Hepatic stellate cell (primary cell): ENCODE data around the gene ETV5.

Experiments
- DNase-seq: peaks from one replicate; pipeline ENCODE4 v3.0.0; 2011; ENCODE audit warnings: low spot score

The ETV5 gene

DNA sequence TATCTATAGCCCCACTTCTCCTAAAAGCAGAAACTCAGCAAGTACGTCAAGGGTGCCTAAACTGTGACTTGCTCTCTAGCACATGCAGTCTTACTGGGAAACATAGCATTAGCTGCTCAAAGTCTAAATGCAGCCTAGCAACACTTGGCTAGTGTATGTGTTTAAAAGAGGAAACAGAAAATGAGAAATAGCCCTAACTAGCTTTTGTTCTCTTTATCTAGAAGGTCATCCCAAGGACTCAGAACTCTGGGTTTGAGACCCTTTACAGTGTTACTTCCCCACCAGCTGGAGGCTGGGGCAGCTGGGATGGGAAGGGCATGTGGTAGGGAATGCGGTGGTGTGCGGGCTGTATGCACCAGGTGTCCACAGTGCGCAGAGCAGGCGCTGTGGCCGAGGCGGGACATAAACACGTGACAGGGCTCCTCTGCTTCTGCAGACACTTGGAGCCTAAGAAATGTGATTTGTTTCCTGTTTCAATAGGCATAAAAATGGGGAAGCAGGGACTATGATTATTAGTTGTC, 13.3 kb downstream of the ETV5 start:
- DNase-seq: no peak

DNA sequence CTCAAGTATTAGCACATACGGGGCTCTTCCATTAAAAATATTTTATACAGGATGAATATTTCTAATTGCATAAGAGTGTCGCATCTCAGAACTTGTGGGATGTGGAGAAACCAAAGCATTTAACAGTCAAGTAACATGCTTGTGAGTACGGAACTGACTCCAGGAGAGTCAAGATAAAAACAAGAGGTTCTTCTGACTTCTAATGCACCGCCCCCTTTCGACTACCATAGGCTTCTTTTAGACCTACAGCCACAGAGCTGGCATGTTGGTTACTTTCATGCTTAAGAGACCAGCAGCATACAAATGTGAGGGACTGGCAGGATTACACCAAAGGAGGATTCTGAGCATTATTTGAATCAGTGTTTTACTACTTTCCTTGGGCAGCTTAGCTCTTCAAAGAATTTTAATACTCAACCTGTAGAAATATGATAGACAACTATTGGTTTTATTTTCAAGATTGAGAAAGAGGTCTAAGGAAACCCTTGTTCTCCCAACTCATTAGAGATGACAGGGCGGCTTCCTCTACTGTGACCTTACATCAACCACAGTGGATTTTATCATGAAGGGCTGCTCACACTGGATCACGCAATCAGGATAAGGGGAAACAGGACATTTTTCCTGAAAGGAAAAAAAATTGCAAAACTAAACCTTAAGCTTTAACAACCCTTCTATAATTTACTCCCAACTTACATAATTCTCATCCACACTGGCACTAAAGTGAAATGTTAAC, 14.0 kb downstream of the ETV5 start:
- DNase-seq: no peak

DNA sequence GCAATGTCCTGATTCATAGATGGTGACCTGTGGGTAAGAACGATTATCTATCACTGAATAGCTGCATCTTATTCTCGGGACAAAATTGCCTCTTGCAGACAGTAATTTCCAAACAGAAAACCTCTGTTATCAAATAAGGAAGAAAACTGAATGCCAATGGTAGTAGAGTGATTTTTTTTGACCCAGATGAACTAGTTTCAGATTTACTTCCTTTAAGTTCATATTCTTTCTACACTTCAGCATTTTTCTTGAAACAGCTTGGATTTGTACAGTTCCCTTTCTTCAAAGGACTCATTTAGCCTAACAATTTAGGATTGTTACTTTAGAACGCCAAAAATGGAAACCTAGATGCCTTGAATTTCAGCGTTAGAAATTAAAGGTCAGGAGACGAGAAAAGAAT, 14.6 kb downstream of the ETV5 start:
- DNase-seq: no peak

DNA sequence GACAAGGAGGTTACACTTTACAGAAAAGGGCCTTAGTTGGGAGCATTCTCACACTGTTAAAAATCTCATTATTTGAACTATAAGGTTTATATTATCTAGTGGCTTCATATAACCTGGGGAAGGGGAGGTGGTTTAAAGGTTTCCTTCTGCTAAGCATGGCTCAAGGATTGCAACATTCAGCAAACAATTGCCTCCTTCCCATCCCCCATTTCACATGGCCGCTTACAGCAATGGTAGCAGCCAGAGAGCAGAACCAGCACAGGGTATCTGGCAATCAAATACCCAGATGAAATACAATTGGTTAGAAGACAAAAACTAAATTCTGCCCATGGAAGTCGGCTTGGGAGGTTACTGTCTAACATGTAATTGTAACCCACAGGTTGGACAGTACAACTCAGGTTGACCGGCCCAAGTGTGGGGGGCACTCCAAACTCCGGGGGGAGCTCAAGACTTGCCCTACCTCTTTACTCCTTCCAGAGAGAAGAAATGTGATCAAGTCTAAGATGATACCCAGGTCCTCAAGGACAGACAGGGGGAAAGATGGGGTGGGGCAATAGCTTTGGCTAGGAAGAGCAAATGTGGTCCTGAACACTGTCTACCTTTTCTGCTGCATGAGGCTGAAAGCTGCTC, 15.5 kb downstream of the ETV5 start:
- DNase-seq: no peak

DNA sequence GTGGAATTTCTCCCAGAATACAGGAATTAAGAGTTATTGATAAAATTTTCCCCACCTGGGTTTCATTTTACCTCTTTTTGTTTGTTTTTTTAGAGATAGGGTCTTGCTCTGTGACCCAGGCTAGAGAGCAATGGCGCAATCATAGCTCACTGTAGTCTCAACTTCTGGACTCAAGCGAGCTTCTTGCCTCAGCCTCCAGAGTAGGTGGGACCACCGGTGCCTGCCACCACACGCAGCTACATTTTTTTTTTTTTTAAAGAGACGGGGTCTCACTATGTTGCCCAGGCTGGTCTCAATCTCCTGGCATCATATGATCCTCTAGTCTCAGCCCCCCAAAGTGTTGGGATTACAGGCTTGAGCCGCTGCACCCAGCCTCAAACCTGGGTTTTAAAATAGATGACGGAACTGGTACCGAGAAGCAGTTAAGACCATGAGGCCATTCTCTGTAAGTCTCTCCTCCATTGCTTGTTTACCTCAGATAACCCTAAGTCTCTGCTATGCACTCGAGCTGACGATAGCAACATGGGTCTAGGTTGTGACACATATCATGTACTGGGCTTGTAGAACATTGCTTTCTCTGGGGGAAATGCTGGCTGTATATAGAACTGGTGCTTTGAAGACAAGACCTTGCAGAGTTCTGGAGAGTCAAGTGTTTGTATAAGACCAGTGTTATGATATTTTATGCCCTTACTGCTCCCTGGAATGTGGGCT, 16.4 kb downstream of the ETV5 start:
- no peak for DNase-seq

DNA sequence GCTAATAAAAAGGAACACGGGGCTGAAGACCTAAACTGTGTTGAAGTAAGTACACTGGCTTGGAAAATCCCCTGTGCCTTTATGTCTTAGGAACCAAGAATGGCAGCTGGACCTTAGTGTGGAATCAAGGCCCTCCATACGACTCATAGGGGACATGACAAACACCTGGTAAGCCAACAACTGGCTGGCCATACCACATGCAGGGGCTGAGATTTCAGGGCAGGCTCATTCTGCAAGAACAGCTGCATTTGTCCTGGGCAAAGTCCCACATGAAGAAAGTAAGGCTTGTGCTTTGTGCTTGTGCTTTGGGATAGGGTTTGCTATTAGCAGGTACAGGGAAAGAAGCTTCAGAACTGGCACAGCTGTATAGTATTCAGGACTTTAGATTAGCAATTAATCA, 18.0 kb downstream of the ETV5 start:
- no peak for DNase-seq

DNA sequence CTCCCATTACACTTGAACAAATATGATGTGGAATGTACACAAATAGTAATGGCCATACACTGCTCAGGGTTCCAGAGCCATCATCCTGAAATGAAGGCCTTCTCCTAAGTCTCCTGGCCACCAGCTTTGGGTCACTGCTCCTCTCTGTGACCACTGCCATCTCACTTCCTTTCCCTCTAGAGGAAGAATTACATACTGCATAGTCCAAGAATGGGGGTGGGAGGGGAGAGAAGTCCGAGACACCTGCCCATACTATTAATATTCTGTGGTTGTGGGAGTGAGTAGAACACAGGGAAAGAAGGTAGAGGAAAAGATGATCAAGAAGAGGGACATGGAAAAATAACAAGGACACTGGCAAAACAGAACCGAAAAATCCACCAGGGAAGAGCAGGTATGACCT, 20.6 kb downstream of the ETV5 start:
- DNase-seq: no peak

DNA sequence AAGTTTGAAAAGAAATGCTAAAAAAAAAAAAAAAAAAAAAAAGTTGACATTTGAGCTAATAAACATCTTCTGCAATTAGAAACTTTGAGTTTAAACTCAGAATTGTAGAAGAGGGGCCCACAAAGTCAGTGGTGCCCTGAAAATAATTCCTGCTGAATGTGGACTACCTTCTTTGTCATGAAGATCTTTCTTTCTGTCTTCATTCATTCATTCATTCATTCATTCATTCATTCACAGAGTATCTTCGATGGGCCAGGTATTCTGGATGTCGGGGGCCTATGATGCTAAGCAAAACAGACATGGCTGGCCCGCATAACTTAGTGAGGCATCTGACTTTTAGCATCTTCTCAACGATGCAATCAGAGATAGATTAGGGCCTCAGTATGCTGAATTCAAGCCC, 24.6 kb downstream of the ETV5 start:
- no peak for DNase-seq

DNA sequence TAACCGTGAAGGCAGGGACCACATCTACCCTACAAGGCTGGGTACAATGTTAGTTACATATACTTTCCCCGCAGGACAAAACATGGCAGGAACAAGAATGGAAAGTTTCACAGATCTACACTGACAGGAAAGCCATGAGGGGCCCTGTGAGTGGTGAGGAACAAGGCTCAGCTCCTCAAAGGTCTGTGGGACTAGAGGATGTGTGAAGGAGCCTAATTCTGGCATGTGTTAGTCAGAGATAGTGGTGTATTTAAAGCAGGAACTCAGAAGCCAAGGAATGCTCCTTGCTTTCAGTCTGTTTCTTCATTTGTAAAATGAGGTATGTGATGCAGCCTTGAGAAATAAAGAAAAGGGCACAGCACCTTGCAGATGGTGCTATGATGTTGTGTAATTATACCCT, 25.1 kb downstream of the ETV5 start:
- peak; percentile 10 for DNase-seq

DNA sequence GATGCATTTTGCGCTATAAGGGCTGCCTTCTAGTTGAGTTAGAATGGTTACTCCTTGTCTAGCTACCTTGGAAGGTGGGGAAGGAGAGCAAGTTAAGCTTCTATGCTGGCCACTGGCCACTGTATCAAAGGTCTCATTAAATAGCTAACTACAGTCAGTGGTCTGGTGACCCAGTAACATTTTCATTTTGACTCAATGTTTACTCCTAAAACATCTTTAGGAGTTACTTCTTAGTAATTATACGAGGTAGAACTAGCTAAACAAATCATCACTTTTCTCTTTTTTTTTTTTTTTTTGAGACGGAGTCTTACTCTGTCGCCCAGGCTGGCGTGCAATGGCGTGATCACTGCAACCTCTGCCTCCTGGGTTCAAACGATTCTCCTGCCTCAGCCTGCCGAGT, 26.7 kb downstream of the ETV5 start:
- no peak for DNase-seq

DNA sequence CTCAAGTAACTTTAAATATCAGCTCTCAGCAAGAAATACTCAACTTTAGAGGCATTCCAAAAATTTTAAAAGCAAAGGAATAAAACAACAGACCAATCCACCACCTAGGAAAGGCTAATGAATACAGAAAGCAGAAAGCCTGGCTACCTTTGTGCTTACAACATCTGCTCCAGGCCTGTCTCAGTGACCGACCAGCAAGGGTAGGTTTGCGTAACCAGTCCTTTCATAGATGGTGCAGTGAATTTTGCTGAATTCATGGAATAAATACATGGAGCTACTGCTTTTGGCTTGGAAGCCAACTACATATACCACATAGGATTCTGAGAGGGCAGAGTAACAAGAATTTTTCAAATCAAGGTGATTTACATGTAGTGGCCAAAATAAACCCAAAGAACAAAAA, 27.2 kb downstream of the ETV5 start:
- no peak for DNase-seq

DNA sequence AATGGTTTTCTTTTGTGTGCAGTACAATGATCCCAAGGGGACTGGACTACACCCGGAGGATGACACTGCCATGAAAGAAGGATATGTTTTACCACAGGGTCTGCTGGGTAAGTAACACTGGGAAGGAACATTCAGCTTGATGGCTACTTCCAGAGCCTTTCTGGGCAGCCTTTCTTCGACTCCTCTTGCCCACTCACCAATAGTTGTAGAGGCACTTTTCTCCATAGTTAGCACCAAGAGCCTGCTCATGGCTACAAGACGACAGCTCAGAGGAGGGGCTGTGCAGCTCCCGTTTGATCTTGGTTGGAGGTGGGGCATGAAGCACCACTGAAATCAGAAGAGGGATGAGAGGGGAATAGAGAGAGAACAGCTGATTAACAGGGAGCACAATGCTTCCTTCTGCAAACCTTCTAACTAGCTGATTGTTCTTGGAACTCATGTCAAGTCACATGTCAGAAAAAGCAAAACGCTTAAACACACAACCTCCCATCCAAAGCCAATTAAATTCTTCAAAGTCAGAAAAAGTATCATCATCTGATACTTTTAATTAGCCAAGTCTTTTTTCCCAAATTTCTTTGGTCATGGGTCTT, 27.9 kb downstream of the ETV5 start:
- DNase-seq: no peak

DNA sequence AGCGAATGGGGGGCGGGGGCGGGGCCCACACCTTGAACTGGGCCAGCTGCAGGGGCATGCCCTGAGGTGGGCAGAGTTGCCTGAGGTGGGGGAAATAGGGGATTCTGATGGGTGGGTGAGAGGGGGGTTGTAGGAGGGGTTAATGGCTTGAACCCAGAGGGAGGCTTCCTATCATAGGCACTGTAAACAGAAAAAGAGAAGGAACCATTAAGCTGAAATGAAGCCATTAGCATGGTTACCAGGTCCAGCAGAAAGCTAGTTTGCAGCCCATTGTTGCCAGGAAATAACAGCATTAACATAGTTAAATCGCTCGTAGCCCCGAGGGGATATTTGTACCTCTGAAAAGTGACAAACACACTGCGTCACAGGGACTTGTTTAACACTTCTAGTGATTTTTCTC, 29.0 kb downstream of the ETV5 start:
- no peak for DNase-seq

DNA sequence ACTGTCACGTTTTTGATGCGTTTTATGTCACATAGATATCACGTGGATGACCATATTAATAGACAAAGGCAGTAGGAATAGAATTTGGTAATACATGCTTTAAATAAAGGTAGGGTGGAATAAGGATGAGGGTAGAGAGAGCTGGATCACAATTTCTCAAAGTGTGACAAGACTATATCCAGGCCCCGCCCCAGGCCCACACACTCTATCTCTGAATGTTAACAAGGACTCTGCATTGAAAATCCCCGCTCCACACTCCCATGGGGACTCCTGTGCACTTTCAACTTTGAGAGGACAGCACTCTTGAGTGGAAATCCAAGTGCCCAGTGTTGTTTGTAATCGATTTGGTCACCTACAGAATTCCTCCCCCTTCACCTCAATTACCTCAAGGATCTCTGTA, 31.4 kb downstream of the ETV5 start:
- no peak for DNase-seq

DNA sequence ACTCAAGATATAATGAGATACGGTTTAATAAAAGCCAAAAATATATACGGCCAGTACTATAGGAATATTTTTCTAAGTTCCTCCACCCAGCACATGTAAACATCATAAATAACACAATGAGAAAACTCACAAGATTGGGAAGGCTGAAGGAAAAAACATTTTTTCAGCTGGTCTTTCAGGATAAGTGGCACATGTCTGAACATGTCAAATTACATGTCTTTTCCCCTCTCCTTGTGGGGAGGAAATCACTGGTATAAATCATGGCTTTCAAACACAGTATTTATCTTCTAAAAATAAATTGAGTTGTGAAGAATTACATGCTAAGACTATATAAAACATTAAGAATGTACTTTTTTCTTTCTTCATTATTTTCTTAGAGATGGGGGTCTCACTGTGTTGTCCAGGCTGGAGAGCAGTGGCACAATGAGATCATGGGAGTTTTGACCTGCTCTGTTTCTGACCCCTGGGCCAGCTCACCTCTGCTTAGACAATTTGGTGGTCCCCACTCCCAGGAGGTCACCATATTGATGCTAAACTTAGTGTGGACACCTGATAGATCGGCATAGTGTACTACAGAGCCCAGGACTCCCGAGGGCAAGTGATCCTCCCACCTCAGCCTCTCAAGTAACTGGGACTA, 32.8 kb downstream of the ETV5 start:
- DNase-seq: no peak

DNA sequence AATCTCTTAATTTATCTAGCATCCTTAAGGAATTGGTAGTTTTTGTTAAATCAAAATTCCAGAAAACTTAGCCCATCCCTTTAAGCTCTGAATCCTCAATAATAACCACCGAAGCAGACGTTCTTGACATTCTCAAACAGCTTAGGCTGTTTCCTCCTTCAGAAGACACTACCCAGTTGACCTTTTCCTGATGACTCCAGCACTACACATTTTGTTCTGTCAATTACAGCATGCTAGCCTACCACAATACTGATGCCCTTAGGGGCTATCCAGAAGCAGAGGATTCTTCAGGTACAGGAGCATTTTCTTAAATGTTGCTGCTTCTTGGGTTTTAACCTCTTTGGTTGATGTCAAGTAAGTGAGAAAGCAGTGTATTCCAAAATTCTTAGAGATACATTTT, 33.4 kb downstream of the ETV5 start:
- DNase-seq: no peak

DNA sequence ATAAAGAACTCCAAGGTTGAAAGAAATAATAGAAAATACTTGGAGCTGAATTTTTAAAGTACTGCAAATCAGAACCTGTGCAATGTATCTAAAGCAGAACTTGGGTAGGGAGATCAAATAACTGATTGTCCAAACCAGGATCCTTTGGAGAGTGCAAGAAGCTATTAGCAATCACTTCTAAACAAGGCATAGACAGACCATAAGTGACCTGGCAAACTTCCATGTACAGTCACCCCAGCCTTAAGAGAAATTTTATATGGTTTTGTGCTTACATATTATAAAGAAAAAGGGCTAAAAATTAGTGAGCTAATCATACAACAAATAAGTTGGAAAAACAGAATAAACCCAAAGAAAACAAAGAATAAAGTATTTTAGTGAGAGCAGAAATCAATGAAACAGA, 35.2 kb downstream of the ETV5 start:
- DNase-seq: no peak

DNA sequence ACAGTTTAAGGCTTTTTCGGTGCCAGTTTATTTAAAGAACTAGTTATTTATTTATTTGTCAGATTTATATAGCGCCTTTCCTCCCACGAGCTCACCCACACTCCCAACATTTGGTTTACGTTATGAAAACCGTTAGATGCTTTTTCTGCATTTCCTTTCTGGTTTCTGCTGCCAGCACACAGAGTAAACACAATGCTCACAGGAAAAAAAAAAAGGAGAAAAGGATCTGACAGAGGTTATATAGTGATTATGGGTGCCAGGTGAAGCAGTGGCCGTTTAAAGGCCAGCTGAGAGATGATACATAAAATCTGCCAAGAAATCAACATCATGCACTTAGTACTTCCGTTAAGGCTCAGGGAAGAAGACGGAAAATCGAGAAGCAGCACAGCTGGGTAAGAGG, 37.9 kb downstream of the ETV5 start:
- no peak for DNase-seq

DNA sequence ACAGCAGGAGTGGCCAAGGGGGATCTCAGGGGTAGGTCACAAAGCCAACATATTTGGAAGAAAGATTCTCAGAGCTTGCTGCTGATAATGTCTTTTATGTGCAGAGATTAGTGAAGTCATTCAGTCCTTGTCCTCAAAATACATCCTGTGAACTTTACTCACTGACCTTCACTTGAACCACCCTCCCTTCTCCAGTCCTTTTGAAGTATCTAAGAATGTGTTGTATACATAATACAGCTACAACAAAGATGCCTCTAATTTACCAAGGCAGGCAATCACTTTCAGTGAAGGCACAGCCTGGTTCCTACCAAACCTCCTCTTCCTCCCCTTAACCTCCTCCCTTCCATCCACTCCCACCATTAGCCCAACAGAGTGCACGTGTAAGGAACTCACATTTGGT, 38.3 kb downstream of the ETV5 start:
- DNase-seq: no peak

DNA sequence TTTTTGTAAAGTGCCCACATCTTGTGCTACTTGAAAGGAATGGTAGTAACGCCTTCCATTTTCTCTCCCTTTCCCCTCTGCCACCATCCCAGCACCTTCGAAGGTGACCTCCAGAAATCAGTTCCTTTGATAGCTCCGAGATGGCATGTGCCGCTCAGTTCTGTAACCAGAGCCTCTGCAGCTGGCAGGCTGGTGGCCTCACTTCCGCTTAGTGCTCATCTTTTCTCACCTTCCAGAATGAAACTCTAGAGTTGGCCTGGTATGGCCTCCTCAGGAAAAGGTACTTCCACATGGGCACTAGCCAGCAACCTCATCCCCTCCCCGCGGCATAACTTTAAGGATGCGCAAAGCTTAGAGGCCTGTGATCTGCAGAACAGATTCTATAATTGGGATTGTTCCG, 38.8 kb downstream of the ETV5 start:
- DNase-seq: no peak

DNA sequence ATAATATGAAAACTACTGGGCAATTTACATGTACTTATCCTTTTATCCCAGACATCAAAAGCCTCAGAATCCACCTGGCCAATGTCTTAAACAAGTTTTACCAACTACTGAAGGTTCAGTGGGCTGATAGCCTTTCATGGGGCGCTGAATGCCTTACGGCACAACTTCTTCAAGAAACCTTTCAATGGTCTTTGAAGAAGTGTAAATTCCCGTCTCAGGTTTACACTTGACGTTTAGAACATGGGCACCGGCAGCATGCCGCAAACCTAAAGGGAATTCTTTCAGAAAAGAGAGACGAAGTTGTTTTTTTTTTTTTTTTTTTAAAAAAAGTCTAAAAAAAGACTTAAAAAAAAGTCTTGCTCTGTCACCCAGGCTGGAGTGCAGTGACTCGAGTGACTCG, 39.7 kb downstream of the ETV5 start:
- no peak for DNase-seq

DNA sequence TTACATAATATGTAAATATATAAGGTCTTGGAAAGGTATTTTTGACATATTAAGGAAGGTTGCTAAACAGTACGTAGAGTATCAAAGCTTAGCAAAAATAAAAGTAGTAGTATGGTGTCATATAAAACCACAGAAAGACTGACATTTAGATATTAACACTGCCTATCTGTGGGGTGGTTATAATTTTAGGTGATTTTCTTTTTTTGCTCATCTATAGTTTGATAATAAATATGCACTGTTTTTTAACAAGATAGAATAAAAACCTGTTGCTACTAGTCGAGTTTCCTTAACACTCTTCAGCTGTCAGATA, 40.7 kb downstream of the ETV5 start:
- no peak for DNase-seq
